Testis (tissue), 5 donors: ENCODE measurements around the gene DOCK9. TPM values are rescaled to one million over a fixed set of nuclear protein-coding genes. Genes with fewer than 3 reads are reported as not detected.

Experiments used
- DNase-seq: peaks from one replicate; pipeline ENCODE4 v3.0.0-alpha.2; 2019
- H3K27ac ChIP-seq, 2 donors: fragments of 200-600 bp; sonication (generic); one replicate each; pipeline ENCODE4 v1.5.1; 2019
- H3K27me3 ChIP-seq: fragments of 200-600 bp; sonication (generic); one replicate; pipeline ENCODE4 v1.5.1; 2019
- H3K36me3 ChIP-seq: fragments of 200-600 bp; sonication (generic); one replicate; pipeline ENCODE4 v1.5.1; 2017; ENCODE audit warnings: low read depth; ENCODE audit errors: missing control alignments
- H3K4me1 ChIP-seq: fragments of 200-600 bp; sonication (generic); one replicate; pipeline ENCODE4 v1.5.1; 2019
- H3K4me3 ChIP-seq, 2 donors: fragments of 200-600 bp; sonication (generic); one replicate each; pipeline ENCODE4 v1.5.1; 2017 to 2019
- H3K9me3 ChIP-seq: fragments of 200-600 bp; sonication (generic); one replicate; pipeline ENCODE4 v1.5.1; 2017
- POLR2A ChIP-seq: fragments of 450-650 bp; IDR thresholded peaks from one replicate; pipeline ENCODE4 v1.6.1; 2017; ENCODE audit warnings: antibody characterized with exemption, mild to moderate bottlenecking, moderate library complexity
- WGBS, 2 donors: methylation state at CpG; one replicate each; pipeline ENCODE4 v1.1.5; 2018; 5-methylcytosine and 5-hydroxymethylcytosine counted together
- intact Hi-C: fragments of 100-400 bp; cut with DNase I; formaldehyde crosslinking; loops from one replicate; pipeline ENCODE4 v1.15.1; 2023; ENCODE audit warnings: low total_unique reads
- long read RNA-seq, 2 donors: transcript quantifications; one replicate each; lab custom pipeline, GENCODE V29; 2026
- polyA plus RNA-seq: library from polyadenylated mRNA; stranded (reverse); fragments of 350-450 nt; fragmentation: Illumina TruSeq; extraction: RNeasy Lipid Tissue Mini Kit (QIAGEN cat#74804); gene quantifications from one replicate; pipeline ENCODE4 v1.2.3, GENCODE V29; 2014; ENCODE audit warnings: low read depth, low replicate concordance; ENCODE audit not compliant: insufficient read depth
- total RNA-seq, 2 donors: library from RNA; depleted of rRNA; stranded (reverse); fragments of >200 nt; gene quantifications; one replicate each; pipeline ENCODE4 v1.2.3, GENCODE V29; 2016
- TF ChIP-seq, protein P1 (sequence below), 3 experiments: fragments of 450-650 bp in 2 of 3; fragments of 200-600 bp in 1 of 3; sonication (generic) in 1 of 3; IDR thresholded peaks; one replicate each; pipeline ENCODE4 v1.5.1; 2016 to 2019; ENCODE audit warnings: antibody characterized with exemption in 3 of 3, mild to moderate bottlenecking in 2 of 3, moderate library complexity in 1 of 3

The DOCK9 gene
- total RNA-seq = 10 to 100 TPM; 63.4 to 74.9 TPM
- polyA plus RNA-seq = 48.0 TPM
- long read RNA-seq, donor 1, partial matches to known transcripts = 9 of 9 reads
- long read RNA-seq, donor 1, other reads (novel, unspliced or antisense) = 0 of 9 reads
- long read RNA-seq, donor 2 = 0 reads

DNA sequence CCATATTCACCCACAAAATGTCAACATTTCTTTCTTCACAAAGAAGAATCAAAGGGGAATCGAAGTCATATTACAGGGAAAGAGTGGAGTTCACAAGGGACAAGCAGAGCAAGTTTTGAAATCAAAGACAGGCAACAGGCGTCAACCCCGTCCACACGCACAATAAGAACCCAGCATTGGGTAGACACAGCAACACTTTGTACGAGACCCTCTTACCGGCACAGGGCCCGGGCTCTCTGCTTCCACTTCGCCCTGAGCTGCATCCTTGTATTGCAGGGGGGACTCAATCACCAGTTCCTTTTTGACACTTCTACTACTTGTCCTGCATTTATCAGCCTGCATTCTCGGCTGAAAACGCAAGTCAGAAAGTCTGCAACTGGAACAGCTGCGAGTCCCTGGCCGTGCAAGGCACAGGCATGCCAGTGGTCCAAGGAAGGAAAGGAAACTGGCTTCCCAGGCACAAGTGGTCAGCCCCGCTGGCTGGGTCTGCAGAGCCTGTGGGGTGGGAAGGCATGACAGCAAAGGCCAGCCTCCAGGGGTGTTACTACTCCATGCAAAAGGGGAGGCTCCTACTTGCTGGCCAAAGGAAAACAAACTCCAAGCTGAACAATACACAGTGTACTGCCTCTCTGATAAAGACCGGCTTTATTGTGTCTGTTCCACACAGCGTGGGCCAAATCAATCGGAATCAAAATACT is at the start of gene DOCK9:
DOCK9 (minus strand) TSS at position 497 of the 698 bp plus-strand sequence; CDS start at position 342, 155 bp downstream.
- WGBS, 2 donors = 26 to 28% methylated on average over 15 to 16 of the region's 16 CpGs
- Histone ChIP-seq H3K4me3 (peak within 1 kb of the TSS; percentile 39 to 49), H3K9me3 (no peaks in the 10 kb centered on the region), H3K27me3 (no peaks in the 10 kb centered on the region), H3K4me1 (peaks cover 17% of the 10 kb centered on the region), H3K27ac (peak within 1 kb of the TSS in 1 of 2 donors; percentile 65), H3K36me3 (no peaks in the 10 kb centered on the region)
- intact Hi-C loops = no loop called here
- TF ChIP-seq, protein P1, sequence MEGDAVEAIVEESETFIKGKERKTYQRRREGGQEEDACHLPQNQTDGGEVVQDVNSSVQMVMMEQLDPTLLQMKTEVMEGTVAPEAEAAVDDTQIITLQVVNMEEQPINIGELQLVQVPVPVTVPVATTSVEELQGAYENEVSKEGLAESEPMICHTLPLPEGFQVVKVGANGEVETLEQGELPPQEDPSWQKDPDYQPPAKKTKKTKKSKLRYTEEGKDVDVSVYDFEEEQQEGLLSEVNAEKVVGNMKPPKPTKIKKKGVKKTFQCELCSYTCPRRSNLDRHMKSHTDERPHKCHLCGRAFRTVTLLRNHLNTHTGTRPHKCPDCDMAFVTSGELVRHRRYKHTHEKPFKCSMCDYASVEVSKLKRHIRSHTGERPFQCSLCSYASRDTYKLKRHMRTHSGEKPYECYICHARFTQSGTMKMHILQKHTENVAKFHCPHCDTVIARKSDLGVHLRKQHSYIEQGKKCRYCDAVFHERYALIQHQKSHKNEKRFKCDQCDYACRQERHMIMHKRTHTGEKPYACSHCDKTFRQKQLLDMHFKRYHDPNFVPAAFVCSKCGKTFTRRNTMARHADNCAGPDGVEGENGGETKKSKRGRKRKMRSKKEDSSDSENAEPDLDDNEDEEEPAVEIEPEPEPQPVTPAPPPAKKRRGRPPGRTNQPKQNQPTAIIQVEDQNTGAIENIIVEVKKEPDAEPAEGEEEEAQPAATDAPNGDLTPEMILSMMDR (IDR thresholded peaks at IDR 0.05) = no peak
- TF ChIP-seq POLR2A = no peak
- peak; percentile 79 for DNase-seq

DNA sequence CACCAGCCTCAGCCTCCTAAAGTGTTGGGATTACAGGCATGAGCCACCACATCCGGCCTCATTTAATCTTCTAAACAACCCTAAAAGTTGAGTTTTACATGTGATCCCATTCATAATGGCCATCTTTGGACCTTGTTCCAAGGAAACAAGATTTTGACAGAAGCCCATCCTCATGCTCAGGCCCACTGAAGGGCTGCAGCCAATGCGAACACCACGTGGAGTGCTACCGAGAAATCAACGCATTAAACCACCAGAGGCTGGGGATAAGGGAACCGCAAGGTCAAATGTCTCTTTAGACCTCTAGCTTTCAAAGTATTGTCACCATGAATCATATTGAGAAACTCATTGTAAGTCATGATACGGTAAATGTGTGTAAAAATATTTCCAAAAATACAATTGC is 49.4 kb upstream of the DOCK9 start:
- Histone ChIP-seq H3K27me3 (no peaks in the 10 kb centered on the region), H3K27ac (no peak overlapping the region), H3K9me3 (no peaks in the 10 kb centered on the region), H3K4me1 (no peaks in the 10 kb centered on the region), H3K36me3 (no peaks in the 10 kb centered on the region), H3K4me3 (no peak overlapping the region)
- intact Hi-C loops = no loop called here
- DNase-seq = no peak
- TF ChIP-seq, protein P1 (IDR thresholded peaks at IDR 0.05) = no peak
- no peak for TF ChIP-seq POLR2A
- WGBS, 2 donors = 95 to 96% methylated on average over 7 of the region's 7 CpGs

- 73 to 75% methylated on average over 4 of the region's 4 CpGs for WGBS, 2 donors
- Histone ChIP-seq H3K4me1 (no peaks in the 10 kb centered on the region), H3K36me3 (no peaks in the 10 kb centered on the region), H3K27ac (no peak overlapping the region), H3K9me3 (no peaks in the 10 kb centered on the region), H3K27me3 (no peaks in the 10 kb centered on the region), H3K4me3 (no peak overlapping the region)
- no peak for TF ChIP-seq POLR2A
- TF ChIP-seq, protein P1 (IDR thresholded peaks at IDR 0.05) = no peak
- intact Hi-C loops = no loop called here
- no peak for DNase-seq
Measured at GRCh38 chr13:99022941-99023340, 45.1 kb upstream of the DOCK9 start.

DNA sequence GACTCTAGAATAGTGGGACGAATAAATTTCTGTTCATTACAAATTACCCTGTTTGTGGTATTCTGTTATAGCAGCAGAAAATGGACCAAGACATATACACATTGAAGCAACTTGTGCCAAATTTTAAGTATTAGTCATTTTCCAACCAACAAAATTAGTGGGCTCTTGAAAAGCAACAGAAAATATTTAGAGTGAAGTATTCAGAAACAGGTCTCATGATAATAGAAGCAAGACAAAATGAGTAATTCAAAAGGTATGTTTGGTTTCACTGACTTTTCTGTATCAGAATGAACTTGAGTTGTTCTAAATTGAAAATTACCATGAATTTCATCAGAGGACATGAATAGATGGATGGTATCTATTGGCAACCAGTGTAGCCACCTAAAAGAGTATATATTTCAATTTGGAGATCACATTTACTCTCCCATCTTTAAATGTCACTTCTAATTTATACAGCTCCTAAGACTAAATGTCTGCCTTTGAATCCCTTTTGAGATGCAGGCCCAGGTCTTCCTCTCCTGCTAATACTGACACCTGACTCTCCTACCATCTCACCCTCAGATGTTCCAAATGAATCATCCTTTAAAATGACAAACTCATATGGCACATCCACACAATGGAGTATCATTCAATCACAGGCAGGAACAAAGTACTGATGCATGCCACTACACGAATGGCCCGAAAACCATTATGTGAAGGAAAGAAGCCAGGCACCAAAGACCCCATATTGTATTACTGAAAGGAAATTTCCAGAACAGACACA is 40.7 kb upstream of the DOCK9 start:
- no peaks in the 10 kb centered on the region for H3K36me3 ChIP-seq
- H3K9me3 ChIP-seq = no peaks in the 10 kb centered on the region
- H3K27me3 ChIP-seq = no peaks in the 10 kb centered on the region
- DNase-seq = no peak
- H3K4me1 ChIP-seq = no peaks in the 10 kb centered on the region
- intact Hi-C loops = no loop called here
- H3K27ac ChIP-seq = no peak overlapping the region
- H3K4me3 ChIP-seq = no peak overlapping the region
- 95 to 98% methylated on average over 3 of the region's 3 CpGs for WGBS, 2 donors
- TF ChIP-seq, protein P1 (IDR thresholded peaks at IDR 0.05) = no peak
- no peak for TF ChIP-seq POLR2A
